ENCODE data around the gene FAM156A. TPM values are rescaled to one million over a fixed set of nuclear protein-coding genes. Genes with fewer than 3 reads are reported as not detected.
"Not testable (repeated sequence)": the region's sequence is repeated elsewhere in the genome, so short reads cannot be mapped to it uniquely, and the experiment has no call there.

FAM156A gene
- total RNA-seq, 1 donor = 9.2 TPM

GRCh38 chrX:52967922-52968321 is 9.6 kb upstream of the FAM156A start:
- not testable (repeated sequence) for DNase-seq (ENCODE audit: low read depth in 2 of 3, low spot score in 2 of 3)

- not testable (repeated sequence) for DNase-seq (ENCODE audit: low read depth in 2 of 3, low spot score in 2 of 3)
These were observed 8.8 kb upstream of the FAM156A start for GRCh38 chrX:52966993-52967738.

GRCh38 chrX:52958961-52959360 is 643 bp upstream of the FAM156A start:
- not testable (repeated sequence) for DNase-seq (ENCODE audit: low read depth in 2 of 3, low spot score in 2 of 3)

- not testable (repeated sequence) for DNase-seq (ENCODE audit: low read depth in 2 of 3, low spot score in 2 of 3)
These were observed 8.4 kb downstream of the FAM156A start for GRCh38 chrX:52949884-52950283.

- not testable (repeated sequence) for DNase-seq (ENCODE audit: low read depth in 2 of 3, low spot score in 2 of 3)
These were observed 9.0 kb downstream of the FAM156A start for GRCh38 chrX:52949325-52949724.

GRCh38 chrX:52948265-52948664 is 10.1 kb downstream of the FAM156A start:
- not testable (repeated sequence) for DNase-seq (ENCODE audit: low read depth in 2 of 3, low spot score in 2 of 3)

- not testable (repeated sequence) for DNase-seq (ENCODE audit: low read depth in 2 of 3, low spot score in 2 of 3)
These were observed 10.8 kb downstream of the FAM156A start for GRCh38 chrX:52947501-52947900.

- DNase-seq (ENCODE audit: low read depth in 2 of 3, low spot score in 2 of 3) = not testable (repeated sequence)
These were observed 12.4 kb downstream of the FAM156A start for GRCh38 chrX:52945838-52946494.

- not testable (repeated sequence) for DNase-seq (ENCODE audit: low read depth in 2 of 3, low spot score in 2 of 3)
These were observed 16.6 kb downstream of the FAM156A start for GRCh38 chrX:52941728-52942127.

- not testable (repeated sequence) for DNase-seq (ENCODE audit: low read depth in 2 of 3, low spot score in 2 of 3)
These were observed 17.6 kb downstream of the FAM156A start for GRCh38 chrX:52940704-52941103.

- DNase-seq (ENCODE audit: low read depth in 2 of 3, low spot score in 2 of 3) = not testable (repeated sequence)
These were observed 22.9 kb downstream of the FAM156A start for GRCh38 chrX:52935470-52935784.

GRCh38 chrX:52934704-52935469 is 23.4 kb downstream of the FAM156A start:
- peak; percentile 92 to 96 (median 95) for DNase-seq (ENCODE audit: low read depth in 2 of 3, low spot score in 2 of 3)

- no peak for DNase-seq (ENCODE audit: low read depth in 2 of 3, low spot score in 2 of 3)
These were observed 24.2 kb downstream of the FAM156A start for GRCh38 chrX:52933976-52934703.

GRCh38 chrX:52933213-52933612 is 25.1 kb downstream of the FAM156A start:
- DNase-seq (ENCODE audit: low read depth in 2 of 3, low spot score in 2 of 3) = no peak

GRCh38 chrX:52930214-52930613 is 28.1 kb downstream of the FAM156A start:
- DNase-seq (ENCODE audit: low read depth in 2 of 3, low spot score in 2 of 3) = not testable (repeated sequence)

- peak in 2 of 3 donors; percentile 35 to 45 for DNase-seq (ENCODE audit: low read depth in 2 of 3, low spot score in 2 of 3)
These were observed 34.5 kb downstream of the FAM156A start for GRCh38 chrX:52923781-52924241.

GRCh38 chrX:52914704-52915103 is 43.6 kb downstream of the FAM156A start:
- not testable (repeated sequence) for DNase-seq (ENCODE audit: low read depth in 2 of 3, low spot score in 2 of 3)

- DNase-seq (ENCODE audit: low read depth in 2 of 3, low spot score in 2 of 3) = not testable (repeated sequence)
These were observed 44.6 kb downstream of the FAM156A start for GRCh38 chrX:52913681-52914080.

GRCh38 chrX:52909313-52909969 is 48.9 kb downstream of the FAM156A start:
- DNase-seq (ENCODE audit: low read depth in 2 of 3, low spot score in 2 of 3) = not testable (repeated sequence)

- DNase-seq (ENCODE audit: low read depth in 2 of 3, low spot score in 2 of 3) = not testable (repeated sequence)
These were observed 50.4 kb downstream of the FAM156A start for GRCh38 chrX:52907900-52908299.
